GM19193 (cell line): ENCODE data around the gene SHMT2.

Experiments
- POLR2A ChIP-seq: IDR thresholded peaks from 4 replicates; pipeline ENCODE4 v1.6.1; 2011; ENCODE audit not compliant: insufficient read depth, insufficient read length; ENCODE audit errors: extremely low read depth

The SHMT2 gene

DNA sequence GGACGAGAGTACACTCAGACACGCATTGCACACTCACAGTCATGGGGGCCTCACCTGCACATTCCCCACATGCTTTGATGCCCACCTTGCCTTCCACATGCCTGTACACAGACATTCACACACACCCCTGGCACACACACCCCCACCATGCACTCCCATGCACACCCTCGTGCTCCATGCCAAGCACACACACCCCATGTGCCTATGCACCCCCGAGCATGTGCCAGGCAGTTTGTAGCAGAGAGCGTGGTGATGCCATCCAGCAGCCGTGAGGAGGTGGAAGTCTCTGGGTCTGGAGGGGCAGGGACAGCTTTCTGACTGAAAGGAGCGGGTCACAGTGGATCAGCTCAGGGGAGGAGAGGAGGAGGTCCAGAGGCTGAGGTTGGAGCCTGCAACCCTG is 23.6 kb upstream of the SHMT2 start:
- TF ChIP-seq POLR2A = no peak

DNA sequence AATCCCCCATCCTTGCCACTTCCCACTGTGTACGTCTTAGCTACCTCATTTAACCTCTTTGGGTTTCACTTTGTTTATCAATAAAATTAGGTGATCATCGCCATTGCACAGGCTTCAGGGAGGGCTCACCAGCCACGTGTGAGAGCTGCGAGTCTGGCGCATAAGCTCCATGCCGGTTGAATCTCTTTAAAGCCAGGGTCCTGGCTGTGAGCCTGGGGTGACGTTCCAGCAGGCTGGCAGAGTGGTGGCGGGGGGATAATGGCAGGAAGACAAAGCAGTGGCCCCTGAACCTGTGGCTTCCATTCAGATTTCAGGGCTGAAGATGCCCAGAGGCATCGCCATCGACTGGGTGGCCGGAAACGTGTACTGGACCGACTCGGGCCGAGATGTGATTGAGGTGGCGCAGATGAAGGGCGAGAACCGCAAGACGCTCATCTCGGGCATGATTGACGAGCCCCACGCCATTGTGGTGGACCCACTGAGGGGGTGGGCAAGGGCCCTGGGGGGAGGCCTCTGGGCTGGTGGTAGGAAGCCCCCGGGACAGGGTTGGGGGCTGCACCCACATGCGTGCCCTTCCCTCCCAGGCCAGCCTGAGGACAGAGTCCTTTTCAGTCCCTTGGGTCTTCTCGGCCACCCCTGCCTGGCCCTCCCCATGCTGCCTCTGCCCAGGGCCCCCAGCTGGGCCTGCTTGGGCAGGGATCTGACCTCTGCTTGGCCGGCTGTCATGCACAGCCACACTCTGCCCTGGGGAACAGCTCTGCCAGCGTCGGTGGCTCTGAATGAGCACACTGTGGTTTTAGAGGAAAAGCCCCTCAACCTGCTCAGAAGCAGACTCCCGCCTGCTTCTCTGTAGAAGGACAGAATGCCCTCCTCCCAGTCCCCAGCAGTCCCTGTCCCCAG is 21.5 kb upstream of the SHMT2 start:
- TF ChIP-seq POLR2A = no peak

DNA sequence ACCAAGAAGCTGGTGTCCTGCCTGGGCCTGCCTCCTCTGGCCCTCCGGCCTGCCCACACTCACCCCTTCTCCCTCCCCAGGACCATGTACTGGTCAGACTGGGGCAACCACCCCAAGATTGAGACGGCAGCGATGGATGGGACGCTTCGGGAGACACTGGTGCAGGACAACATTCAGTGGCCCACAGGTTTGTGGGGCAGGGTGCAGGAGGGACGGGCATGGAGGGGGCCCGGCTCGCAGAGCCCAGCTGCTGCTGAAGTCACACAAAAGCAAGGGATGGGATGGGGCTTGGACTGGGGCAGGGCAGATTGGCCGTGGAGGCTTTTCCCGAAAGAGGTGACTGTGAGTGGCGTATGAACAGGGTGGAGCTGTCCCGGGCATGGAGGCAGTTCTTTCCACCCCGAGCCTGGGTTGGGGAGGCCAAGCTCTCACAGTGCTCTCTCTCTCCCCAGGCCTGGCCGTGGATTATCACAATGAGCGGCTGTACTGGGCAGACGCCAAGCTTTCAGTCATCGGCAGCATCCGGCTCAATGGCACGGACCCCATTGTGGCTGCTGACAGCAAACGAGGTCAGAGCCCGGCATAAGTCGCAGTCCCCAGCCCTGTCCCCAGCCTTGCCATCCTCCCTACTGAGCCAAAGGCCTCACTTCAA is 20.8 kb upstream of the SHMT2 start:
- no peak for TF ChIP-seq POLR2A

DNA sequence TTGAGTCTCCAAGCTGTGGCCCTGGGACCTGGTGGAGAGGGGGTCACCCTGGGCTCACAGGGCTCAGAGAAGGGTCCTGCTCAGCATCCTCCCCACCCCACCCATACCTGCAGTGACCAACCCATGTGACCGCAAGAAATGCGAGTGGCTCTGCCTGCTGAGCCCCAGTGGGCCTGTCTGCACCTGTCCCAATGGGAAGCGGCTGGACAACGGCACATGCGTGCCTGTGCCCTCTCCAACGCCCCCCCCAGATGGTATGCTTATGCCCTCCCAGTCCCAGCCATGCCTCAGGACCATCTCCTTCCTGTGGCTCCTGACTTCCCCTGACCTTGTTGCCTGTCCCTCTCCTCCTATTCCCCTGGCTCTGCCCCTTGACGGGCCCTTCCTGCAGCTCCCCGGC is 19.6 kb upstream of the SHMT2 start:
- no peak for TF ChIP-seq POLR2A

DNA sequence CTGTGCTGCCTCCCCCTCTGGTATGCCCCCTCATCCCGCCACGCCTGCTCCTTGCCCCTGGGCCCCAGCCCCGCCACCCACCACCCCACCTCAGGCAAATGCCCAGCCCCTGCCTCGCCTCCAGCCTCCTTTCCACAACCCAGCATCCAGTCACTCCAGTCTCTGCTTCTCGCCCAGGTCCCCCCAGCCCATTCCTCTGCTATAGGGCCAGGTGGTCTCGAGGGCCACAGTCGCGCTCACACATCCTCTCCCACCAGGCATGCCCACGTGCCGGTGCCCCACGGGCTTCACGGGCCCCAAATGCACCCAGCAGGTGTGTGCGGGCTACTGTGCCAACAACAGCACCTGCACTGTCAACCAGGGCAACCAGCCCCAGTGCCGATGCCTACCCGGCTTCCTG is 19.1 kb upstream of the SHMT2 start:
- no peak for TF ChIP-seq POLR2A

DNA sequence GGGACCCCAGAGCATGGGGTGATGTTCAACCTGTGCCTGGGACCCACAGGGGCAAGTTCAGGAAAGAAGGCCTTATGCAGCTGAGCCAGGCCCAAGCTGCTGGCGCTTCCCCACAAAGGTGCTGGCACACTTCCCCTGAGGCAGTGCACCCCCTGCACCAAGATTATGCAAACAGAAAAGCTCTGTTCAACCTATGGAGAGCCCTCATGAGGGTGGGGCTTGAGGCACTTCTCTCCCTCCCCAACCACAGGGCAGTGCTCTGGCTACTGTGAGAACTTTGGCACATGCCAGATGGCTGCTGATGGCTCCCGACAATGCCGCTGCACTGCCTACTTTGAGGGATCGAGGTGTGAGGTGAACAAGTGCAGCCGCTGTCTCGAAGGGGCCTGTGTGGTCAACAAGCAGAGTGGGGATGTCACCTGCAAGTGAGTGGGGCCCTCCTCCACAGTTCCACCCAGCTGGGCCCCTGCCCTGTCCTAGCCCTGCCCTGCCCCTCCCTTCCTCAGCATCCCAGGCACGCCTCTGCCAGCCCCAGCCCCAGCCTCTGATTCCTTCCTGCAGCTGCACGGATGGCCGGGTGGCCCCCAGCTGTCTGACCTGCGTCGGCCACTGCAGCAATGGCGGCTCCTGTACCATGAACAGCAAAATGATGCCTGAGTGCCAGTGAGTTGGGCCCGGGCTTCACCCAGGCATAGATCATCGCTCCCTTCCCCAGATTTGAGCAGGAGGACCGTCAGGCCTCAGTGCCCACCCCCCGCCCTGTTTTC is 18.4 kb upstream of the SHMT2 start:
- no peak for TF ChIP-seq POLR2A

DNA sequence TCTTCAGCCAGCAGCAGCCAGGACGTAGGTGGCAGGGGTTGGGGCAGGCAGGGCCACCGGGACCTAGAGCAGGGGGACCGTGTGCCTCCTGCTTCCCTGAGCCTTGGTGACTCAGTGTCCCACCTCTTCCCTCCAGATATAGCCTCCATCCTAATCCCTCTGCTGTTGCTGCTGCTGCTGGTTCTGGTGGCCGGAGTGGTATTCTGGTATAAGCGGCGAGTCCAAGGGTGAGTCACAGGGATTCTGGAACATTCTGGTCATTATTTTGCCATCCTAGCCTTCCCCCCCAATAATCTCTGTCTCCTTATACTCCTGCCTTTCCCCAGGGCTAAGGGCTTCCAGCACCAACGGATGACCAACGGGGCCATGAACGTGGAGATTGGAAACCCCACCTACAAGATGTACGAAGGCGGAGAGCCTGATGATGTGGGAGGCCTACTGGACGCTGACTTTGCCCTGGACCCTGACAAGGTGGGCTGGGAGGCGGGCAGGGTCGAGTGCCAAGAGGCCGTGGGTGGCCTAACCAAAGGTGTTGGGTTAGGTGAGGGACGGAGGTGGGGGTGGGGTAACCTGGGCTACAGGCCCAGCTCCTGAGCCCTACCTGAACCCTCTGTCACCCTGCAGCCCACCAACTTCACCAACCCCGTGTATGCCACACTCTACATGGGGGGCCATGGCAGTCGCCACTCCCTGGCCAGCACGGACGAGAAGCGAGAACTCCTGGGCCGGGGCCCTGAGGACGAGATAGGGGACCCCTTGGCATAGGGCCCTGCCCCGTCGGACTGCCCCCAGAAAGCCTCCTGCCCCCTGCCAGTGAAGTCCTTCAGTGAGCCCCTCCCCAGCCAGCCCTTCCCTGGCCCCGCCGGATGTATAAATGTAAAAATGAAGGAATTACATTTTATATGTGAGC is 17.5 kb upstream of the SHMT2 start:
- TF ChIP-seq POLR2A = no peak

DNA sequence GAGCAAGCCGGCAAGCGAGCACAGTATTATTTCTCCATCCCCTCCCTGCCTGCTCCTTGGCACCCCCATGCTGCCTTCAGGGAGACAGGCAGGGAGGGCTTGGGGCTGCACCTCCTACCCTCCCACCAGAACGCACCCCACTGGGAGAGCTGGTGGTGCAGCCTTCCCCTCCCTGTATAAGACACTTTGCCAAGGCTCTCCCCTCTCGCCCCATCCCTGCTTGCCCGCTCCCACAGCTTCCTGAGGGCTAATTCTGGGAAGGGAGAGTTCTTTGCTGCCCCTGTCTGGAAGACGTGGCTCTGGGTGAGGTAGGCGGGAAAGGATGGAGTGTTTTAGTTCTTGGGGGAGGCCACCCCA is 16.8 kb upstream of the SHMT2 start:
- no peak for TF ChIP-seq POLR2A

DNA sequence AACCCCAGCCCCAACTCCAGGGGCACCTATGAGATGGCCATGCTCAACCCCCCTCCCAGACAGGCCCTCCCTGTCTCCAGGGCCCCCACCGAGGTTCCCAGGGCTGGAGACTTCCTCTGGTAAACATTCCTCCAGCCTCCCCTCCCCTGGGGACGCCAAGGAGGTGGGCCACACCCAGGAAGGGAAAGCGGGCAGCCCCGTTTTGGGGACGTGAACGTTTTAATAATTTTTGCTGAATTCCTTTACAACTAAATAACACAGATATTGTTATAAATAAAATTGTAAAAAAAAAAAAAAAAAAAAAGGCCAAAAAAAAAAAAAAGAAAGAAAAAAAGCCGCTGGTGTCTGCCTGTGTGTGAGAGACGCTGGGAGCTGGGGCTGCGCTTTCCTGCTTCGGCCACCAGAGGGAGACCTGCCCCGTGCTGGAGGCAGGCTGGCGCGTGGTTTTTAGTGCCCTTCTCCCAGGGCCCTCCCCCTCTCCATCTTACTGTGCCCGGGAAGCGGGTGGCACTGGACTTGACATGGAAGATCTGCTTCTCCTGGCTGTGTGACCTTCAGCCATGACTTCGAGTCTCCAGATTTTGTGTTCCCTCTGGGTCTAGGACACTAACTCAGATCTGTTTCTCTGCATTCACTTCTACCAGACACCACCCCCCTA is 16.3 kb upstream of the SHMT2 start:
- TF ChIP-seq POLR2A = no peak

DNA sequence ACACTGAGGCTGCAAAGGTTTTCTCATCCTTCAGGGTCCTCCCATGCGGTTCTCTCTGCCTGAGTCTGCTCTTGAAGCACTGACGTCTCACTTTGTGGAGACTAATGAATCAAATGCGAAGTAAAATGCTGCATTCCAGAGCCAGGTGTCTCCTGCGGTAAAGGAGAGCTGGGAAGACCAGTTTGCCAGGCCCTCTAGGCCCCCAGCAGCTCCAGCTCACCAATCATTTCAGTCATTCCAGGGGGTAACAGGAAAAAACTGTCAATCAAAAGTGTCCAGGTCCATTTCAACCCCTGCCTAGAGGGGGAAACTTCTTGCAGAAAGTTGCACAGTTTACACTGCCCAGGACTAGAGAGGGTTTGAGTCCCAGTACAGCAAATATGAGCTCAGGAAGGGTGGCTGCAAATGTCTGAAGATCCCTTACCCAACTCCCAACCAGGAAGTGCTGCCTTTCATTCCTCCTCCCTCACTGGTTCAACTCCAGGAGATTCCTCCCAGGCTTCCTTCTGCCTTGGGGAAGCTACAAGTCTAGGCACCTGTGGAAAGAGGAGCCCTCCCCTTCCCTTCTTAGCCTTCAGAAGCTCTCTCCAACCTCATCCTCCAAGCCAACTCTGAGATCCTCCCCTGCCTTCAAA is 15.6 kb upstream of the SHMT2 start:
- TF ChIP-seq POLR2A = no peak

DNA sequence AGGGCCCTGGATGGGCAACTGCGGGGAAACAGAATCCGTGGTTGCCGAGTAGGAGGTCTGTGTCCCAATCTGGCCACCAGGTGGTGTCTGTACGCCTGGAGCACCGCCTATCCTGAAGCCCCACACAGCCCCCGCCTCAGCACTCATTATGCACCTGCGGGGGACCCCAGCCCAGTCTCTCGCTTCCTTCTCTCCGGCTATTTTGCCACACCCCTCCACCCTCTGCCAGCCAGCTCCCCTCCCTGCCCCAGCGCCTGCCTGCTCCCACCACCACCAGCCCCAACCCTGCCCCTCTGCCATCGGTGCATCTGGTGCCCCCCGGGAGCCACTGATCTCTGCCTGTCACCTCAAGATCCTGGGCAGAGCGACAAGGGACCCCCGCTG is 15.1 kb upstream of the SHMT2 start:
- TF ChIP-seq POLR2A = no peak

DNA sequence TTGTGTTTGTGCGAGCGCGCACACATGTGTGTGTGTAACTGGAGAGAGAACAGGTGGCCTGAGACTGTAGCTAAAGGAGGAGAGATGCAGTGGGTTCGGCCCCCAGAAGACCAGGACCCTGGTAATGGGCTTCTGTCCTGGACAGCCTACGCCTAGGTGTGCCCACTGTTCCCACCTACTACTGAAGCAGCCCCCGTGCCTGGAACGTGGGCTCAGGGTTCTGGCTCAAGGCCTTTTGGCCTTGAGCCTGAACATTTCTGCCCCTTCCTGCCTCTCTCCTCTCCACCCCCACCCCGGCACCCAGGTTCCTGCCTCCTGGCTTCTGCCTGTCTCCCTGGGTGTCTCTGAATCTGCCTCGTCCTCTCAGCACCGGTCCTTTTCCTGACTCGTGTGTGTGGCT is 14.4 kb upstream of the SHMT2 start:
- TF ChIP-seq POLR2A = no peak

DNA sequence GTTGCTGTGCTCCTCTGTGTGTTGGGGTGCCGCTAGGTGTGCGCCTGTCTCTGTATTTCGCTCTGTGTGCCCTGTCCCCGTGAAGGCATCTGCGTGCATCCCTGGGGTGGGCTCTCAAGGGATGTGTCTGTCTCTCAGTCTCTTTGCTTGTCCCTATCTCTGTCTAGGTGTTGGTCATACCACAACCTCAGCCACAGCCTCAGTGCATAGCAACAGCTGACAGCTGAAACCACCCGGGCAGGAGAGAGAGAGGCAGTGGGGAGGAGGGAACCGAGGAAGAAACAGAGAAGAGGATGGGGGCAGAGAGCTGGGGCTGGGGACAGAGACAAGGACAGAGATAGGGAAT is 13.9 kb upstream of the SHMT2 start:
- TF ChIP-seq POLR2A = no peak

DNA sequence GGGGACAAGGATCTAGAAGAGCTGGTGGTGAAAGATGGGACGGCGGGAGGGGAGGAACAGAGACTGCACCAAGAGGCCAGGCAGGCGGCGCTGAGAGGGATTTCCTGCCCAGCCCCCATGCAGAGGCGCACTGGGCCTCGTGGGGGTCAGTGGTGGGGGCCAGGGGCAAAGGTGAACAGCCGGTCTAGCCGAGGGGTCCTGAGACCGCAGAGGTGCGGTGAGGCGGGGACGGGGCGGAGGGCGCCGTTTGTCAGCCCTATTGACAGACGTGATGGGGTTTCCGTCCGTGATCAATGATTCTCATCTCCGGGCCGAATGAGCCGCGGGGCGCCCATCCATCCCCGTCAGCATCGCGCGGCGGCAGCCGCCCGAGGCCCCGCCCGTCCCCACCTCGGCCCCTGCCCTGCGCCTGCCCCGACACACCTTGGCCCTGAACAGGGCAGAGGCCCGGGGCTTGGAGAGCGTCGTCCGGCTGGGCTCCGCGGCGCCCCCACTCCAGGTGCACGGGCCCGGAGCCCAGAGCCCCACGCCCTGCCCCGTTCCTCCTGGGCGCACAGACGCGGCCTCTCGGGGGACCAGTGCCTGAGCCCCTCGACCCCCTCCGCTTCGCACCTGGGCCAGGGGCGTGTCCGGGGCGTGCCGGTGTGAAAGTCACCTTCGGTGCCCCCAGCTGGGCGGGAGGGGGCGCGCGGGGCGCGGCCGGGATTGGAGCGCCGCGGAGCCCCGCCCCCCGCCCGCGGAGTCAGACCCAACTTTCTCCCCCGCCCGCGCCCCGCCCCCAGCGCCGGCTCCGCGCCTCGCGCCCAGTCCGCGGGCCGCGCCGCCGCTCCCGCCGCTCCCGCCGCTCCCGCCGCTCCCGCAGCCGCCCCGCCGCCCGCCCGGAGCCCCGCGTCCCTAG is 13.2 kb upstream of the SHMT2 start, which contains the start of gene NXPH4:
NXPH4 (plus strand) TSS at position 781 of the 898 bp plus-strand sequence. CDS start 176 bp downstream, outside the sequence.
- TF ChIP-seq POLR2A = no peak
